ENCODE results near the gene FUCA2. TPM values are rescaled to one million over a fixed set of nuclear protein-coding genes. Genes with fewer than 3 reads are reported as not detected.
"Not testable (repeated sequence)": the region's sequence is repeated elsewhere in the genome, so short reads cannot be mapped to it uniquely, and the experiment has no call there.

Gene FUCA2
- total RNA-seq, 1 experiment from 2014 or later = 48.5 TPM

DNA sequence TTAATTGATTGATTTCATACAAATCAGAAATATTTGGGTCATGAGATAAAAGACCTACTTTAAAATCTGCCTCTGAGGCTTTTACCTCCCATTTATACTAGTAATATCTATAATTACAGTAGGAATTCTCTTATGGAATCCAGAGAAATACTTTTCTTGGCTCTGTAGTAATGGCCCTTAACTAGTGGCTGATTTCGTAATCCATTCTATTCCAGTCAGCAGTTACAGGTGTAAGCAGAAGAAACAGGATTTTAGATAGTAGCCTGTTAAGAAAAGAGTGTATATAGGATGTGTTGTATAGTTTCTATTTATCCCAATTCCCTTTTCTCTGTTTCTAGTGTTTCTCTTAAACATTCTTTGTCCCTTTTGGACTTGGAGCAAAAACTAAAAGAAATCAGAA, 39.7 kb downstream of the FUCA2 start (continued):
- TF ChIP-seq, protein P1, sequence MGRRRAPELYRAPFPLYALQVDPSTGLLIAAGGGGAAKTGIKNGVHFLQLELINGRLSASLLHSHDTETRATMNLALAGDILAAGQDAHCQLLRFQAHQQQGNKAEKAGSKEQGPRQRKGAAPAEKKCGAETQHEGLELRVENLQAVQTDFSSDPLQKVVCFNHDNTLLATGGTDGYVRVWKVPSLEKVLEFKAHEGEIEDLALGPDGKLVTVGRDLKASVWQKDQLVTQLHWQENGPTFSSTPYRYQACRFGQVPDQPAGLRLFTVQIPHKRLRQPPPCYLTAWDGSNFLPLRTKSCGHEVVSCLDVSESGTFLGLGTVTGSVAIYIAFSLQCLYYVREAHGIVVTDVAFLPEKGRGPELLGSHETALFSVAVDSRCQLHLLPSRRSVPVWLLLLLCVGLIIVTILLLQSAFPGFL (CRISPR knock-in tag; IDR thresholded peaks at IDR 0.05; ENCODE audit: borderline replicate concordance) = no peak

DNA sequence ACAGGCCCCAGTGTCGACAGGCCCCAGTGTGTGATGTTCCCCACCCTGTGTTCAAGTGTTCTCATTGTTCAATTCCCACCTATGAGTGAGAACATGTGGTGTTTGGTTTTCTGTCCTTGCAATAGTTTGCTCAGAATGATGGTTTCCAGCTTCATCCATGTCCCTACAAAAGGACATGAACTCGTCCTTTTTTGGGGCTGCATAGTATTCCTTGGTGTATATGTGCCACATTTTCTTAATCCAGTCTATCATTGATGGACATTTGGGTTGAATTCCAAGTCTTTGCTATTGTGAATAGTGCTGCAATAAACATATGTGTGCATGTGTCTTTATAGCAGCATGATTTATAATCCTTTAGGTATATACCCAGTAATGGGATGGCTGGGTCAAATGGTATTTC, 42.7 kb downstream of the FUCA2 start:
- POLR2A ChIA-PET; H3K36me3 Mint-ChIP-seq; H3K9me3 Mint-ChIP-seq; H3K27ac Mint-ChIP-seq; H3K4me3 Mint-ChIP-seq; H3K4me1 Mint-ChIP-seq; CTCF ChIA-PET; H3K27me3 Mint-ChIP-seq (ENCODE audit: low read depth); ATAC-seq; DNase-seq (ENCODE audit: low spot score): not testable (repeated sequence)

DNA sequence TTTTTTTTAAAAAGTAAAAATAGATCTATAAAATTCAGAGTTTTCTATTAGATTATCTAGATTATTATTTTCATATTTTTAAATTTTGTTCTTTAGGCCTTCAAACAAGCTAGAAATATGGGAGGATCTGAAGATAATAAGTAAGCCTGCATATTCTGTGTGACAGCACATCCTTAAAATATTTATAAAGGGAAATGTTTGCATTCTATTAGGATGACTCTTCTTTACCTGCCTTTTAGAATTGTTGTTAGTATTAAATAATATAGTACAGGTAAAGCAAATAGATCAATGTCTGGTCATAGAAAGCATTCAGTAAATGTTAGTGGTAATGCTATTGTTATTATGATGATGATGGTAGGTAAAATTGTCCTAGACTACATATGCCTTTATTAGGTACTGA, 43.5 kb downstream of the FUCA2 start:
- CTCF ChIA-PET = no interaction called here
- 0 out of 2 replicates have a peak, but pooled peaks cover 5% of the 10 kb centered on the region for H3K36me3 Mint-ChIP-seq

More for the DNA sequence above, 43.5 kb downstream of the FUCA2 start:
- H3K9me3 Mint-ChIP-seq = no peaks in the 10 kb centered on the region
- no peak overlapping the region for H3K27ac Mint-ChIP-seq
- no peaks in the 10 kb centered on the region for H3K27me3 Mint-ChIP-seq (ENCODE audit: low read depth)
- no peaks in the 10 kb centered on the region for H3K4me1 Mint-ChIP-seq
- H3K4me3 Mint-ChIP-seq = no peak overlapping the region
- TF ChIP-seq, protein P2, sequence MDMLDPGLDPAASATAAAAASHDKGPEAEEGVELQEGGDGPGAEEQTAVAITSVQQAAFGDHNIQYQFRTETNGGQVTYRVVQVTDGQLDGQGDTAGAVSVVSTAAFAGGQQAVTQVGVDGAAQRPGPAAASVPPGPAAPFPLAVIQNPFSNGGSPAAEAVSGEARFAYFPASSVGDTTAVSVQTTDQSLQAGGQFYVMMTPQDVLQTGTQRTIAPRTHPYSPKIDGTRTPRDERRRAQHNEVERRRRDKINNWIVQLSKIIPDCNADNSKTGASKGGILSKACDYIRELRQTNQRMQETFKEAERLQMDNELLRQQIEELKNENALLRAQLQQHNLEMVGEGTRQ (CRISPR knock-in tag; IDR thresholded peaks at IDR 0.05) = no peak
- TF ChIP-seq ATF1 (CRISPR knock-in tag; IDR thresholded peaks at IDR 0.05) = no peak
- TF ChIP-seq, protein P3, sequence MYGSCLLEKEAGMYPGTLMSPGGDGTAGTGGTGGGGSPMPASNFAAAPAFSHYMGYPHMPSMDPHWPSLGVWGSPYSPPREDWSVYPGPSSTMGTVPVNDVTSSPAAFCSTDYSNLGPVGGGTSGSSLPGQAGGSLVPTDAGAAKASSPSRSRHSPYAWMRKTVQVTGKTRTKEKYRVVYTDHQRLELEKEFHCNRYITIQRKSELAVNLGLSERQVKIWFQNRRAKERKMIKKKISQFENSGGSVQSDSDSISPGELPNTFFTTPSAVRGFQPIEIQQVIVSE (CRISPR knock-in tag; IDR thresholded peaks at IDR 0.05; ENCODE audit: borderline replicate concordance) = no peak
- TF ChIP-seq, protein P4, sequence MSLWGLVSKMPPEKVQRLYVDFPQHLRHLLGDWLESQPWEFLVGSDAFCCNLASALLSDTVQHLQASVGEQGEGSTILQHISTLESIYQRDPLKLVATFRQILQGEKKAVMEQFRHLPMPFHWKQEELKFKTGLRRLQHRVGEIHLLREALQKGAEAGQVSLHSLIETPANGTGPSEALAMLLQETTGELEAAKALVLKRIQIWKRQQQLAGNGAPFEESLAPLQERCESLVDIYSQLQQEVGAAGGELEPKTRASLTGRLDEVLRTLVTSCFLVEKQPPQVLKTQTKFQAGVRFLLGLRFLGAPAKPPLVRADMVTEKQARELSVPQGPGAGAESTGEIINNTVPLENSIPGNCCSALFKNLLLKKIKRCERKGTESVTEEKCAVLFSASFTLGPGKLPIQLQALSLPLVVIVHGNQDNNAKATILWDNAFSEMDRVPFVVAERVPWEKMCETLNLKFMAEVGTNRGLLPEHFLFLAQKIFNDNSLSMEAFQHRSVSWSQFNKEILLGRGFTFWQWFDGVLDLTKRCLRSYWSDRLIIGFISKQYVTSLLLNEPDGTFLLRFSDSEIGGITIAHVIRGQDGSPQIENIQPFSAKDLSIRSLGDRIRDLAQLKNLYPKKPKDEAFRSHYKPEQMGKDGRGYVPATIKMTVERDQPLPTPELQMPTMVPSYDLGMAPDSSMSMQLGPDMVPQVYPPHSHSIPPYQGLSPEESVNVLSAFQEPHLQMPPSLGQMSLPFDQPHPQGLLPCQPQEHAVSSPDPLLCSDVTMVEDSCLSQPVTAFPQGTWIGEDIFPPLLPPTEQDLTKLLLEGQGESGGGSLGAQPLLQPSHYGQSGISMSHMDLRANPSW (CRISPR knock-in tag; conservative IDR thresholded peaks at IDR 0.05; ENCODE audit: low read depth) = no peak
- TF ChIP-seq, protein P5, sequence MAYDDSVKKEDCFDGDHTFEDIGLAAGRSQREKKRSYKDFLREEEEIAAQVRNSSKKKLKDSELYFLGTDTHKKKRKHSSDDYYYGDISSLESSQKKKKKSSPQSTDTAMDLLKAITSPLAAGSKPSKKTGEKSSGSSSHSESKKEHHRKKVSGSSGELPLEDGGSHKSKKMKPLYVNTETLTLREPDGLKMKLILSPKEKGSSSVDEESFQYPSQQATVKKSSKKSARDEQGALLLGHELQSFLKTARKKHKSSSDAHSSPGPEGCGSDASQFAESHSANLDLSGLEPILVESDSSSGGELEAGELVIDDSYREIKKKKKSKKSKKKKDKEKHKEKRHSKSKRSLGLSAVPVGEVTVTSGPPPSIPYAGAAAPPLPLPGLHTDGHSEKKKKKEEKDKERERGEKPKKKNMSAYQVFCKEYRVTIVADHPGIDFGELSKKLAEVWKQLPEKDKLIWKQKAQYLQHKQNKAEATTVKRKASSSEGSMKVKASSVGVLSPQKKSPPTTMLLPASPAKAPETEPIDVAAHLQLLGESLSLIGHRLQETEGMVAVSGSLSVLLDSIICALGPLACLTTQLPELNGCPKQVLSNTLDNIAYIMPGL (CRISPR knock-in tag; IDR thresholded peaks at IDR 0.05) = no peak
- TF ChIP-seq CREM (CRISPR knock-in tag; IDR thresholded peaks at IDR 0.05) = no peak
- no peak for TF ChIP-seq RELA (CRISPR knock-in tag; IDR thresholded peaks at IDR 0.05; ENCODE audit: borderline replicate concordance)
- TF ChIP-seq ZNF263 (CRISPR knock-in tag; IDR thresholded peaks at IDR 0.05; ENCODE audit: low read depth) = no peak
- TF ChIP-seq, protein P6, sequence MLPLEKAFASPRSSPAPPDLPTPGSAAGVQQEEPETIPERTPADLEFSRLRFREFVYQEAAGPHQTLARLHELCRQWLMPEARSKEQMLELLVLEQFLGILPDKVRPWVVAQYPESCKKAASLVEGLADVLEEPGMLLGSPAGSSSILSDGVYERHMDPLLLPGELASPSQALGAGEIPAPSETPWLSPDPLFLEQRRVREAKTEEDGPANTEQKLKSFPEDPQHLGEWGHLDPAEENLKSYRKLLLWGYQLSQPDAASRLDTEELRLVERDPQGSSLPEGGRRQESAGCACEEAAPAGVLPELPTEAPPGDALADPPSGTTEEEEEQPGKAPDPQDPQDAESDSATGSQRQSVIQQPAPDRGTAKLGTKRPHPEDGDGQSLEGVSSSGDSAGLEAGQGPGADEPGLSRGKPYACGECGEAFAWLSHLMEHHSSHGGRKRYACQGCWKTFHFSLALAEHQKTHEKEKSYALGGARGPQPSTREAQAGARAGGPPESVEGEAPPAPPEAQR (CRISPR knock-in tag; IDR thresholded peaks at IDR 0.05) = no peak
- TF ChIP-seq ETV6 (CRISPR knock-in tag; IDR thresholded peaks at IDR 0.05) = no peak
- TF ChIP-seq NR2C2 (CRISPR knock-in tag; IDR thresholded peaks at IDR 0.05) = no peak
- TF ChIP-seq HMGA2 (CRISPR knock-in tag; IDR thresholded peaks at IDR 0.05) = no peak
- TF ChIP-seq NFATC4 (CRISPR knock-in tag; IDR thresholded peaks at IDR 0.05) = no peak
- TF ChIP-seq, protein P7, sequence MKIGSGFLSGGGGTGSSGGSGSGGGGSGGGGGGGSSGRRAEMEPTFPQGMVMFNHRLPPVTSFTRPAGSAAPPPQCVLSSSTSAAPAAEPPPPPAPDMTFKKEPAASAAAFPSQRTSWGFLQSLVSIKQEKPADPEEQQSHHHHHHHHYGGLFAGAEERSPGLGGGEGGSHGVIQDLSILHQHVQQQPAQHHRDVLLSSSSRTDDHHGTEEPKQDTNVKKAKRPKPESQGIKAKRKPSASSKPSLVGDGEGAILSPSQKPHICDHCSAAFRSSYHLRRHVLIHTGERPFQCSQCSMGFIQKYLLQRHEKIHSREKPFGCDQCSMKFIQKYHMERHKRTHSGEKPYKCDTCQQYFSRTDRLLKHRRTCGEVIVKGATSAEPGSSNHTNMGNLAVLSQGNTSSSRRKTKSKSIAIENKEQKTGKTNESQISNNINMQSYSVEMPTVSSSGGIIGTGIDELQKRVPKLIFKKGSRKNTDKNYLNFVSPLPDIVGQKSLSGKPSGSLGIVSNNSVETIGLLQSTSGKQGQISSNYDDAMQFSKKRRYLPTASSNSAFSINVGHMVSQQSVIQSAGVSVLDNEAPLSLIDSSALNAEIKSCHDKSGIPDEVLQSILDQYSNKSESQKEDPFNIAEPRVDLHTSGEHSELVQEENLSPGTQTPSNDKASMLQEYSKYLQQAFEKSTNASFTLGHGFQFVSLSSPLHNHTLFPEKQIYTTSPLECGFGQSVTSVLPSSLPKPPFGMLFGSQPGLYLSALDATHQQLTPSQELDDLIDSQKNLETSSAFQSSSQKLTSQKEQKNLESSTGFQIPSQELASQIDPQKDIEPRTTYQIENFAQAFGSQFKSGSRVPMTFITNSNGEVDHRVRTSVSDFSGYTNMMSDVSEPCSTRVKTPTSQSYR (CRISPR knock-in tag; IDR thresholded peaks at IDR 0.05) = no peak
- no peak for TF ChIP-seq ZNF423 (CRISPR knock-in tag; IDR thresholded peaks at IDR 0.05)
- no peak for TF ChIP-seq PRRX2 (CRISPR knock-in tag; IDR thresholded peaks at IDR 0.05)
- no peak for ATAC-seq
- POLR2A ChIA-PET = no interaction called here
- DNase-seq (ENCODE audit: low spot score) = no peak

All from WTC11 (cell line).